ENCODE data around the gene GRM3. TPM values are rescaled to one million over a fixed set of nuclear protein-coding genes. Genes with fewer than 3 reads are reported as not detected.

The GRM3 gene
- total and polyA plus RNA-seq, 5 donors from 2014 or later, result not detected

DNA sequence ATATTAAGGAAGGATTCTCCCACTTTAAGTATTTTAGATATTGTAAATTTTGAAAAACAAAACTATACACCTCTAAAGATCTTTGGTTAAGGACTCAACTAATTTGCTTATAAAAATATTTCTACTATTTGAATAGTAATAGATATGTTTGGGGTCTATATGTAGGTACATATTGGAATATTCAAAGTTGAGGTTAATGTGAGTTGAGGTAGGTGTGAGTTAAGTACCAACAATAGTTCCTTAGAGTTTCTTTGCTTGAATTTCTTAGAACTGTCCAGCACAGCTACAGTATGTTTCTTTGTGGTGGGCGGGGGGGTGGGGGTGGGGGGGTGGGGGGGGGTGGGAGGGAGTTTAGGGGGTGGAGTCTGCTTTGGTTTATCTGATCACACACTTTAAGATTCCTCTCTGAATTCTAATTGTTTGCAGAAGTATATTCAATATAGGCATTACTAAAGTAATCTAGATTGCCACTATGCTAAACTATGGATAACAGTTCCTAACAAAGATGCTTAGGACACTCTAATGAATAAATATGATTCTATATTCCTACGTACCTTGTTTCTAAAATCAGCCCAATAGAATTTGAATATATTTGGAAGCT lies 2.1 kb downstream of the GRM3 start:
- no peak for ATAC-seq (ENCODE audit: low read depth in 2 of 2)
- H3K27ac ChIP-seq (ENCODE audit: insufficient read depth, low read length, poor library complexity, severe bottlenecking), result no peak overlapping the region
- H3K4me1 Mint-ChIP-seq, result no peaks in the 10 kb centered on the region

DNA sequence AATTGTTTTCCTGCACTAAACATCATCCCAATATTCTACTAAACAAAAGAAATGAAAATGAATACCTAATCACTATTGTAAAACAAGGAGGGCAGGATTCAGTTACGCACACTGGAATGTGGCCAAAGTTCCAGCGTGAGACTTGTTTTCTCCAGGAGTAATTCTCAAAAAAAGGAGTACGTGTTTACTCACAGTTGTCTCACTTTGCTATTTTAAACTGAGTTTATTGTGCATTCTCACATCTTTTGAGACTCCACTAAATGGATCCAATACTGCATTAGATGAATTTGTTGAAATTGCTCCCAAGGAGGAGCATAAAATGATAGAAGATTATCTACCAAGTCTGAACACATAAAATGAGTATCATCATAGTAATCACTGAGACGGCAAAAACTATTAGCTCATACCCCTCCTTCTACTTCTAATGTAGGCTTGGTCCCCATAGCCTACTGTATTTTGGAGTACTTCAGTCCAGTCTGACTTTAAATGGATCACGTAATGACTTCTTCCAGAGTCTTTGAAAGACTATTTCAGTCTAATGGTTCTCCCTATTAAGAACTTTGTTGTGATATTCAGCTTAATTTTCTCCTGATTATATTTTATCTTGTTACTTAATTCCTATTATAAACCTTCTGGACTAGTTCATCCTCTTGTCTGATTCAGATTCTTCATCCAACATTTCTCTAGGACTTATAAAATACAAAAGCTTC lies 3.8 kb downstream of the GRM3 start:
- no peaks in the 10 kb centered on the region for H3K36me3 ChIP-seq (ENCODE audit: control insufficient read depth, insufficient read depth, low read length)
- H3K27me3 ChIP-seq (ENCODE audit: control insufficient read depth, insufficient read depth, low read length), result peaks cover under 1% of the 10 kb centered on the region
- Mint-ChIP-seq H3K4me1 (no peaks in the 10 kb centered on the region), H3K36me3 (no peaks in the 10 kb centered on the region), H3K9me3 (peaks cover 0 to 2% (median 0%) of the 10 kb centered on the region in 7 donors), H3K27me3 (peaks cover 6% of the 10 kb centered on the region), H3K4me3 (no peak overlapping the region), H3K27ac (no peak overlapping the region)
- no peak overlapping the region for H3K27ac ChIP-seq (ENCODE audit: insufficient read depth, low read length, poor library complexity, severe bottlenecking)
- H3K4me1 ChIP-seq (ENCODE audit: control insufficient read depth, insufficient read depth, low read length, poor library complexity, severe bottlenecking), result no peaks in the 10 kb centered on the region
- DNase-seq (no peak), ATAC-seq (ENCODE audit: low read depth in 2 of 2) (no peak)
- H3K4me3 ChIP-seq (ENCODE audit: low read depth, low read length), result no peak overlapping the region
- no peaks in the 10 kb centered on the region for H3K9me3 ChIP-seq (ENCODE audit: control insufficient read depth in 2 of 2, low read length in 2 of 2)

More for the DNA sequence above, 2.1 kb downstream of the GRM3 start:
- Mint-ChIP-seq H3K4me3 (no peak overlapping the region), H3K36me3 (no peaks in the 10 kb centered on the region), H3K27me3 (peaks cover 6% of the 10 kb centered on the region), H3K27ac (no peak overlapping the region), H3K9me3 (peaks cover 0 to 2% (median 0%) of the 10 kb centered on the region in 7 donors)
- Histone ChIP-seq H3K9me3 (ENCODE audit: control insufficient read depth in 2 of 2, low read length in 2 of 2) (no peaks in the 10 kb centered on the region), H3K36me3 (ENCODE audit: control insufficient read depth, insufficient read depth, low read length) (no peaks in the 10 kb centered on the region), H3K27me3 (ENCODE audit: control insufficient read depth, insufficient read depth, low read length) (peaks cover 4% of the 10 kb centered on the region), H3K4me1 (ENCODE audit: control insufficient read depth, insufficient read depth, low read length, poor library complexity, severe bottlenecking) (no peaks in the 10 kb centered on the region), H3K4me3 (ENCODE audit: low read depth, low read length) (no peak overlapping the region)
- no peak for DNase-seq

DNA sequence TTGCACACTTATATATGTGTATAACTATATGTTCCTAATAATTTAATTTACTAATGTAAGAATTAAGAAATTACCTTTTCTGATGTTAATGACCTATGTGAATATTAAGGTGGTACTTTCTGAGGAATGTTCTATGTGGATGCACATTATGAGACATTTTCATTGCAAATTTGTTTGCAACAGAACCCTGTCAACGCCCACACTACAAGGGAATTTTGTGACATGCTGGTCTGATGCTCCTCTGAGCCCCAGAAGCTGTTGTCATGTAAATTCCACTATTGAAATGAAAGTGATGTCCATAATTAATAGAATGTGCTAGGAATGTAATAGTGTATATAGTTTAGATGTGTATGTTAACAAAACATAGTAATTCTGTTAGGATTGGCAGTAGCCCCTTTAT lies 4.5 kb downstream of the GRM3 start:
- no peaks in the 10 kb centered on the region for H3K9me3 ChIP-seq (ENCODE audit: control insufficient read depth in 2 of 2, low read length in 2 of 2)
- ATAC-seq (ENCODE audit: low read depth in 2 of 2), result no peak

DNA sequence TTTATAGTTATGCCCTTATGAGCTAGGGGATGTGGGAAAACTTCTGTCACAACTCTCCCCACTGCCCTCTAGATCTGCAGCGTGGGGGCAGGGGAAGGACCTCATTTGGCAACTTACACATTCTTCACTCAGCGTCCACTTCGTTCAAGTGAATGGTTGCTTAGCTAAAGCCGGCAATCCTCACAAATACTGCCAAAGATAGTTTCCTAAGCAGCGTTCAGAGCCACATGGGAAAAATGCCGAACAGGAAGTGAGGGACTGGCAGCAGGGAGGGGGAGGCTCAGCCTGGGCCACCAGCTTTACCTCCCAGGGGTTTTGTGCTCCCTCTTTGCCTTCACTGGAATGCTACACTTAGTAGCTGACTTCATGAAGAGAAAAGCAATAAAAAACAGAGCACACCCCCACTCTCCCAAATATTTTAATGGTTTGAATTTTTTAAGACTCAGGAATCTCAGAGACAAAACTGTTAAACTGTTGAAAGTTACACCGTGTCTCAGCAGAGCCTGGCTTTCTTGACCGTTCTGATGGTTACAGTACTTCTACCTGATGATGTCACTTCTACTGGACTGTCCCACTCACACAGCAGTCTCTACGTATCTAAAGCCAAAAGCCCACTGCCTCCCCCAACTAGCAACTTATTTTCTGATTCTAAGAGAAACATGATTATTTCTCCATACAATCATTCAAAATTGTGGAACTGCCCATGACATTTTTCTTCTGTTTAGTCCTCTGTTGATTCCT lies 10.4 kb downstream of the GRM3 start:
- Mint-ChIP-seq H3K4me3 (no peak overlapping the region), H3K9me3 (peaks cover 0 to 5% (median 0%) of the 10 kb centered on the region in 7 donors), H3K27ac (no peak overlapping the region), H3K36me3 (no peaks in the 10 kb centered on the region), H3K4me1 (no peaks in the 10 kb centered on the region), H3K27me3 (no peaks in the 10 kb centered on the region)
- Histone ChIP-seq H3K27me3 (ENCODE audit: control insufficient read depth, insufficient read depth, low read length) (no peaks in the 10 kb centered on the region), H3K4me3 (ENCODE audit: low read depth, low read length) (no peak overlapping the region), H3K36me3 (ENCODE audit: control insufficient read depth, insufficient read depth, low read length) (no peaks in the 10 kb centered on the region), H3K27ac (ENCODE audit: insufficient read depth, low read length, poor library complexity, severe bottlenecking) (no peak overlapping the region), H3K4me1 (ENCODE audit: control insufficient read depth, insufficient read depth, low read length, poor library complexity, severe bottlenecking) (no peaks in the 10 kb centered on the region), H3K9me3 (ENCODE audit: control insufficient read depth in 2 of 2, low read length in 2 of 2) (no peaks in the 10 kb centered on the region)
- ATAC-seq (ENCODE audit: low read depth in 2 of 2) (no peak), DNase-seq (no peak)

More for the DNA sequence above, 4.5 kb downstream of the GRM3 start:
- Histone ChIP-seq H3K36me3 (ENCODE audit: control insufficient read depth, insufficient read depth, low read length) (no peaks in the 10 kb centered on the region), H3K4me3 (ENCODE audit: low read depth, low read length) (no peak overlapping the region), H3K27ac (ENCODE audit: insufficient read depth, low read length, poor library complexity, severe bottlenecking) (no peak overlapping the region), H3K4me1 (ENCODE audit: control insufficient read depth, insufficient read depth, low read length, poor library complexity, severe bottlenecking) (no peaks in the 10 kb centered on the region), H3K27me3 (ENCODE audit: control insufficient read depth, insufficient read depth, low read length) (no peaks in the 10 kb centered on the region)
- peaks cover 0 to 2% (median 0%) of the 10 kb centered on the region in 7 donors for H3K9me3 Mint-ChIP-seq
- H3K4me3 Mint-ChIP-seq, result no peak overlapping the region
- H3K27ac Mint-ChIP-seq, result no peak overlapping the region
- DNase-seq, result no peak
- no peaks in the 10 kb centered on the region for H3K4me1 Mint-ChIP-seq
- H3K36me3 Mint-ChIP-seq, result no peaks in the 10 kb centered on the region
- peaks cover 6% of the 10 kb centered on the region for H3K27me3 Mint-ChIP-seq

DNA sequence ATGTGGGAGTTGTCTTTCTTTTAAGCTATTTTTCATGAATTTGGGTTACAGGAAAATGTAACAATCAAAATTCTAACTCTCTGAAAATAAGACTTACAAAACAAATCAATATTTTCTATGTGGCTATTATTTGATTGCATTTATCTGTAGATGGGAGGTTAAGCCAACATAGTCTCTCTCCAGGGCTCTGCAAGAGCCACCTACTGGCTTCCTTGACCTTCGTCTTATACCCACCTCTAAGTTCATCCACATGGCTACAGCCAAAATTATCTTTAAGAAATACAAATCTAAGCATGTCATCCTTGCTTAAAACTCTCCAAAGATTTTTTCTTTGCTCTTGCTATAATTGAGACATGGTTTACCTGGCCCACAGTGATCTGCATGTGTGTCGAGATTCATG lies 14.2 kb downstream of the GRM3 start:
- DNase-seq, result no peak

DNA sequence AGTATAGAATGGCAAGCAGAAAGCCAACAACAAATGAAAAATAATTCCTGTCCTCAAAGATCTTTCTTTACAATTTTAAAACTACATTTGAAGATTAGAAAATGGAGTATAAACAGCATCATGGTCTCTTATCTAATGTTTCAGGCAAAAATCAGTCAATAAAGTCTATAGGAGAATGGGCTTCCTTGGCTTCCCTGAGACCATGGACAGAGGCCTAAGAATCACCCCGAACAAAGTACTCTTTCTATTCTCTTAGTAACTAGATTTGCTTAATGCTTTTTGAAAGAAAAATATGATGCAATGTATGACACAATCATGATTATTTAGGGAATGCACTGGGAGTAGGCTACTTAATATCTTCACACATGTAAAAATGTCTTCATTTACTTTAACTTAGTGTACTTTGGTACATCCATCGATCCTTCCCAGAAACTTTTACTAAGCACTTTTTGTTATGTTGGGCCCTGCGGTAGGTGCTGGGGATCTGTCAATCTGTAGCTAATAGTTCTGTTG lies 17.3 kb downstream of the GRM3 start:
- no peaks in the 10 kb centered on the region for H3K9me3 ChIP-seq (ENCODE audit: control insufficient read depth in 2 of 2, low read length in 2 of 2)
- DNase-seq, result no peak
- no peaks in the 10 kb centered on the region for H3K36me3 Mint-ChIP-seq

More for the DNA sequence above, 14.2 kb downstream of the GRM3 start:
- Mint-ChIP-seq H3K4me1 (no peaks in the 10 kb centered on the region), H3K9me3 (peaks cover 0 to 5% (median 0%) of the 10 kb centered on the region in 7 donors), H3K27ac (no peak overlapping the region), H3K4me3 (no peak overlapping the region), H3K27me3 (no peaks in the 10 kb centered on the region), H3K36me3 (no peaks in the 10 kb centered on the region)
- Histone ChIP-seq H3K36me3 (ENCODE audit: control insufficient read depth, insufficient read depth, low read length) (no peaks in the 10 kb centered on the region), H3K27ac (ENCODE audit: insufficient read depth, low read length, poor library complexity, severe bottlenecking) (no peak overlapping the region), H3K9me3 (ENCODE audit: control insufficient read depth in 2 of 2, low read length in 2 of 2) (no peaks in the 10 kb centered on the region), H3K27me3 (ENCODE audit: control insufficient read depth, insufficient read depth, low read length) (no peaks in the 10 kb centered on the region), H3K4me3 (ENCODE audit: low read depth, low read length) (no peak overlapping the region), H3K4me1 (ENCODE audit: control insufficient read depth, insufficient read depth, low read length, poor library complexity, severe bottlenecking) (no peaks in the 10 kb centered on the region)
- no peak for ATAC-seq (ENCODE audit: low read depth in 2 of 2)

DNA sequence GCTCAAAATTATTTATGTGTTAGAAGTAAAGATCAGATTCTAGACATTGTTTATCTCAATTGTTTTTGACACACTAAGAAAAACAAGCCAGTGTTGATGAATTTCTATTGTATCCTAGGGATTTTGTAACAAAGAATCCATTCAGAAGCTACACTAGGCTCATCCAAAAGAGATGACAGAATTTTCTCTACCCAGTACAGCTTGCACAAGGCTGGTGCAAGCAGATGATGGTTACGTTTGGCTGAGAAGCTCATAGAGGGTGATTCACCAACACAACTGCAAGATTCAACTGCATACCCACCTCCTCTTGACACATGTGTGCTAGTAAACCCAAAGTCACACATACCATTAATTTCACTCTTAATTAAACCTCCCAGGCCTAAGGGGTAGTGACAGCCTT lies 20.8 kb downstream of the GRM3 start:
- Histone ChIP-seq H3K4me3 (ENCODE audit: low read depth, low read length) (no peak overlapping the region), H3K36me3 (ENCODE audit: control insufficient read depth, insufficient read depth, low read length) (no peaks in the 10 kb centered on the region), H3K27me3 (ENCODE audit: control insufficient read depth, insufficient read depth, low read length) (no peaks in the 10 kb centered on the region), H3K27ac (ENCODE audit: insufficient read depth, low read length, poor library complexity, severe bottlenecking) (no peak overlapping the region), H3K4me1 (ENCODE audit: control insufficient read depth, insufficient read depth, low read length, poor library complexity, severe bottlenecking) (no peaks in the 10 kb centered on the region), H3K9me3 (ENCODE audit: control insufficient read depth in 2 of 2, low read length in 2 of 2) (no peaks in the 10 kb centered on the region)
- Mint-ChIP-seq H3K27ac (no peak overlapping the region), H3K4me1 (no peaks in the 10 kb centered on the region), H3K9me3 (peaks cover 0 to 3% (median 0%) of the 10 kb centered on the region in 7 donors), H3K4me3 (no peak overlapping the region), H3K27me3 (no peaks in the 10 kb centered on the region), H3K36me3 (no peaks in the 10 kb centered on the region)
- DNase-seq (no peak), ATAC-seq (ENCODE audit: low read depth in 2 of 2) (no peak)

More for the DNA sequence above, 17.3 kb downstream of the GRM3 start:
- Mint-ChIP-seq H3K4me3 (no peak overlapping the region), H3K27me3 (no peaks in the 10 kb centered on the region), H3K27ac (no peak overlapping the region), H3K9me3 (peaks cover 0 to 5% (median 0%) of the 10 kb centered on the region in 7 donors), H3K4me1 (no peaks in the 10 kb centered on the region)
- Histone ChIP-seq H3K27me3 (ENCODE audit: control insufficient read depth, insufficient read depth, low read length) (no peaks in the 10 kb centered on the region), H3K4me1 (ENCODE audit: control insufficient read depth, insufficient read depth, low read length, poor library complexity, severe bottlenecking) (no peaks in the 10 kb centered on the region), H3K27ac (ENCODE audit: insufficient read depth, low read length, poor library complexity, severe bottlenecking) (no peak overlapping the region), H3K36me3 (ENCODE audit: control insufficient read depth, insufficient read depth, low read length) (no peaks in the 10 kb centered on the region), H3K4me3 (ENCODE audit: low read depth, low read length) (no peak overlapping the region)
- ATAC-seq (ENCODE audit: low read depth in 2 of 2), result no peak

All from CD4-positive, CD25-positive, alpha-beta regulatory T cell (primary cell).